ENCODE data around the gene PTPRM. TPM values are rescaled to one million over a fixed set of nuclear protein-coding genes. Genes with fewer than 3 reads are reported as not detected.

Gene PTPRM
- polyA plus RNA-seq, 1 of the 3 experiments (the other 2 are of a cell fraction): 16.0 TPM

DNA sequence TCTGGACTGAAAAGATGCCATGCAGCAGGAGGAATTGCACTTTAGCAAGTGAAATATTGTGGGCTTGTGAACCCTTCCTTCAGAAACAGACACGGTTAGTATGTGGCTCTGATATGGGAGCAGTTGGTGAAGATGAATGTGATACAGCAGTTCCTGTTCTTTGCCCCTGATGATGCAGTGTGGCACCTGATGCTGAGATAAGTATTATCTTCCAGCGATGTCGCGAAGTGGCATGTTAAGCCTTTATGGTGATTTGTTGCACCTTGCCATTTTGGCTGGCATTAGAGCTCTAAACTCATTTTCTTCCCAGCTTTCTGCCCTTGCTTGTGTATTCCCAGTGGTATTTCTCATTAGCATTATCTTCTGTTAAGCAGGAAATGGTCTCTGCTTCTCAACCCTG is 600.6 kb downstream of the PTPRM start:
- no peaks in the 10 kb centered on the region for H3K27me3 ChIP-seq (ENCODE audit: insufficient read depth)
- H3K4me3 ChIP-seq (ENCODE audit: low read depth in 2 of 2, low read length in 1 of 2): no peak overlapping the region
- H3F3A ChIP-seq (replicated peaks; ENCODE audit: insufficient read depth): no peaks in the 10 kb centered on the region
- DNase-seq: no peak
- H3K79me2 ChIP-seq (ENCODE audit: insufficient read depth): no peaks in the 10 kb centered on the region
- no peaks in the 10 kb centered on the region for H3K36me3 ChIP-seq (replicated peaks in 1 of 2; ENCODE audit: control insufficient read depth in 1 of 2, insufficient read depth in 2 of 2, low read length in 1 of 2)
- peaks cover 0 to 19% of the 10 kb centered on the region in 2 experiments; a peak in 2 of 4 replicates for H3K4me1 ChIP-seq (ENCODE audit: control insufficient read depth in 1 of 2, insufficient read depth in 2 of 2, low read depth in 1 of 2, low read length in 1 of 2)
- H3K9me2 ChIP-seq: no peaks in the 10 kb centered on the region
- H4K20me1 ChIP-seq (ENCODE audit: insufficient read depth): no peaks in the 10 kb centered on the region
- TF ChIP-seq, protein P1, sequence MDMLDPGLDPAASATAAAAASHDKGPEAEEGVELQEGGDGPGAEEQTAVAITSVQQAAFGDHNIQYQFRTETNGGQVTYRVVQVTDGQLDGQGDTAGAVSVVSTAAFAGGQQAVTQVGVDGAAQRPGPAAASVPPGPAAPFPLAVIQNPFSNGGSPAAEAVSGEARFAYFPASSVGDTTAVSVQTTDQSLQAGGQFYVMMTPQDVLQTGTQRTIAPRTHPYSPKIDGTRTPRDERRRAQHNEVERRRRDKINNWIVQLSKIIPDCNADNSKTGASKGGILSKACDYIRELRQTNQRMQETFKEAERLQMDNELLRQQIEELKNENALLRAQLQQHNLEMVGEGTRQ (IDR thresholded peaks at IDR 0.05; ENCODE audit: borderline replicate concordance, low read depth, low read length): no peak
- TF ChIP-seq, protein P2, sequence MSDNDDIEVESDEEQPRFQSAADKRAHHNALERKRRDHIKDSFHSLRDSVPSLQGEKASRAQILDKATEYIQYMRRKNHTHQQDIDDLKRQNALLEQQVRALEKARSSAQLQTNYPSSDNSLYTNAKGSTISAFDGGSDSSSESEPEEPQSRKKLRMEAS (IDR thresholded peaks at IDR 0.05; ENCODE audit: low read depth): no peak
- no peak for TF ChIP-seq NRF1 (IDR thresholded peaks at IDR 0.05; ENCODE audit: low read depth, low read length)
- TF ChIP-seq, protein P3, sequence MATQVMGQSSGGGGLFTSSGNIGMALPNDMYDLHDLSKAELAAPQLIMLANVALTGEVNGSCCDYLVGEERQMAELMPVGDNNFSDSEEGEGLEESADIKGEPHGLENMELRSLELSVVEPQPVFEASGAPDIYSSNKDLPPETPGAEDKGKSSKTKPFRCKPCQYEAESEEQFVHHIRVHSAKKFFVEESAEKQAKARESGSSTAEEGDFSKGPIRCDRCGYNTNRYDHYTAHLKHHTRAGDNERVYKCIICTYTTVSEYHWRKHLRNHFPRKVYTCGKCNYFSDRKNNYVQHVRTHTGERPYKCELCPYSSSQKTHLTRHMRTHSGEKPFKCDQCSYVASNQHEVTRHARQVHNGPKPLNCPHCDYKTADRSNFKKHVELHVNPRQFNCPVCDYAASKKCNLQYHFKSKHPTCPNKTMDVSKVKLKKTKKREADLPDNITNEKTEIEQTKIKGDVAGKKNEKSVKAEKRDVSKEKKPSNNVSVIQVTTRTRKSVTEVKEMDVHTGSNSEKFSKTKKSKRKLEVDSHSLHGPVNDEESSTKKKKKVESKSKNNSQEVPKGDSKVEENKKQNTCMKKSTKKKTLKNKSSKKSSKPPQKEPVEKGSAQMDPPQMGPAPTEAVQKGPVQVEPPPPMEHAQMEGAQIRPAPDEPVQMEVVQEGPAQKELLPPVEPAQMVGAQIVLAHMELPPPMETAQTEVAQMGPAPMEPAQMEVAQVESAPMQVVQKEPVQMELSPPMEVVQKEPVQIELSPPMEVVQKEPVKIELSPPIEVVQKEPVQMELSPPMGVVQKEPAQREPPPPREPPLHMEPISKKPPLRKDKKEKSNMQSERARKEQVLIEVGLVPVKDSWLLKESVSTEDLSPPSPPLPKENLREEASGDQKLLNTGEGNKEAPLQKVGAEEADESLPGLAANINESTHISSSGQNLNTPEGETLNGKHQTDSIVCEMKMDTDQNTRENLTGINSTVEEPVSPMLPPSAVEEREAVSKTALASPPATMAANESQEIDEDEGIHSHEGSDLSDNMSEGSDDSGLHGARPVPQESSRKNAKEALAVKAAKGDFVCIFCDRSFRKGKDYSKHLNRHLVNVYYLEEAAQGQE (IDR thresholded peaks at IDR 0.05; ENCODE audit: low read depth, low read length): no peak
- TF ChIP-seq FOXJ3 (CRISPR knock-in tag; IDR thresholded peaks at IDR 0.05): no peak
- peak; percentile 68; the same call in 1 of the 2 replicates for TF ChIP-seq RCOR1 (IDR thresholded peaks at IDR 0.05; ENCODE audit: low read length)
- TF ChIP-seq ELF1 (IDR thresholded peaks at IDR 0.05): no peak
- peak; percentile 91 for TF ChIP-seq GATA2 (CRISPR knock-in tag; IDR thresholded peaks at IDR 0.05)
- TF ChIP-seq NFIC (IDR thresholded peaks at IDR 0.05; ENCODE audit: borderline replicate concordance): no peak
- no peak for TF ChIP-seq MEF2A (IDR thresholded peaks at IDR 0.05; ENCODE audit: borderline replicate concordance, low read depth)
- TF ChIP-seq, protein P4, sequence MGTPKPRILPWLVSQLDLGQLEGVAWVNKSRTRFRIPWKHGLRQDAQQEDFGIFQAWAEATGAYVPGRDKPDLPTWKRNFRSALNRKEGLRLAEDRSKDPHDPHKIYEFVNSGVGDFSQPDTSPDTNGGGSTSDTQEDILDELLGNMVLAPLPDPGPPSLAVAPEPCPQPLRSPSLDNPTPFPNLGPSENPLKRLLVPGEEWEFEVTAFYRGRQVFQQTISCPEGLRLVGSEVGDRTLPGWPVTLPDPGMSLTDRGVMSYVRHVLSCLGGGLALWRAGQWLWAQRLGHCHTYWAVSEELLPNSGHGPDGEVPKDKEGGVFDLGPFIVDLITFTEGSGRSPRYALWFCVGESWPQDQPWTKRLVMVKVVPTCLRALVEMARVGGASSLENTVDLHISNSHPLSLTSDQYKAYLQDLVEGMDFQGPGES (IDR thresholded peaks at IDR 0.05; ENCODE audit: low read depth, low read length): no peak
- TF ChIP-seq, protein P5, sequence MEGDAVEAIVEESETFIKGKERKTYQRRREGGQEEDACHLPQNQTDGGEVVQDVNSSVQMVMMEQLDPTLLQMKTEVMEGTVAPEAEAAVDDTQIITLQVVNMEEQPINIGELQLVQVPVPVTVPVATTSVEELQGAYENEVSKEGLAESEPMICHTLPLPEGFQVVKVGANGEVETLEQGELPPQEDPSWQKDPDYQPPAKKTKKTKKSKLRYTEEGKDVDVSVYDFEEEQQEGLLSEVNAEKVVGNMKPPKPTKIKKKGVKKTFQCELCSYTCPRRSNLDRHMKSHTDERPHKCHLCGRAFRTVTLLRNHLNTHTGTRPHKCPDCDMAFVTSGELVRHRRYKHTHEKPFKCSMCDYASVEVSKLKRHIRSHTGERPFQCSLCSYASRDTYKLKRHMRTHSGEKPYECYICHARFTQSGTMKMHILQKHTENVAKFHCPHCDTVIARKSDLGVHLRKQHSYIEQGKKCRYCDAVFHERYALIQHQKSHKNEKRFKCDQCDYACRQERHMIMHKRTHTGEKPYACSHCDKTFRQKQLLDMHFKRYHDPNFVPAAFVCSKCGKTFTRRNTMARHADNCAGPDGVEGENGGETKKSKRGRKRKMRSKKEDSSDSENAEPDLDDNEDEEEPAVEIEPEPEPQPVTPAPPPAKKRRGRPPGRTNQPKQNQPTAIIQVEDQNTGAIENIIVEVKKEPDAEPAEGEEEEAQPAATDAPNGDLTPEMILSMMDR (IDR thresholded peaks at IDR 0.05): no peak
- TF ChIP-seq, protein P6, sequence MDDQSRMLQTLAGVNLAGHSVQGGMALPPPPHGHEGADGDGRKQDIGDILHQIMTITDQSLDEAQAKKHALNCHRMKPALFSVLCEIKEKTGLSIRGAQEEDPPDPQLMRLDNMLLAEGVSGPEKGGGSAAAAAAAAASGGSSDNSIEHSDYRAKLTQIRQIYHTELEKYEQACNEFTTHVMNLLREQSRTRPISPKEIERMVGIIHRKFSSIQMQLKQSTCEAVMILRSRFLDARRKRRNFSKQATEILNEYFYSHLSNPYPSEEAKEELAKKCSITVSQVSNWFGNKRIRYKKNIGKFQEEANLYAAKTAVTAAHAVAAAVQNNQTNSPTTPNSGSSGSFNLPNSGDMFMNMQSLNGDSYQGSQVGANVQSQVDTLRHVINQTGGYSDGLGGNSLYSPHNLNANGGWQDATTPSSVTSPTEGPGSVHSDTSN (IDR thresholded peaks at IDR 0.05): no peak
- TF ChIP-seq EP300 (IDR thresholded peaks at IDR 0.05; ENCODE audit: borderline replicate concordance in 1 of 2, low read depth in 1 of 2, low read length in 1 of 2): peak in 1 of 2 experiments; percentile 86; a peak in 2 of 4 replicates
- peak; percentile 44 for TF ChIP-seq CHD2 (IDR thresholded peaks at IDR 0.05; ENCODE audit: low read length, partially characterized antibody)
- TF ChIP-seq TCF12 (IDR thresholded peaks at IDR 0.05): no peak
- TF ChIP-seq EZH2phosphoT487 (IDR thresholded peaks at IDR 0.05; ENCODE audit: borderline replicate concordance, low read depth): no peak
- TF ChIP-seq SIN3A (IDR thresholded peaks at IDR 0.05; ENCODE audit: borderline replicate concordance, low read depth, low read length): no peak
- no peak for TF ChIP-seq POLR2AphosphoS5 (IDR thresholded peaks at IDR 0.05; ENCODE audit: low read depth, low read length)
- WGBS (ENCODE audit: low lambda C conversion rate): 66% methylated on average over 4 of the region's 4 CpGs
- CTCF ChIA-PET: interaction anchor here (0.9 kb wide), 2 partner anchors 92 to 94 kb away, joined by 3 to 5 read pairs; no protein-coding TSS in a partner anchor
- no peaks in the 10 kb centered on the region for H3K9me3 ChIP-seq
- POLR2A ChIA-PET: no interaction called here
- no peak overlapping the region for H2AFZ ChIP-seq (ENCODE audit: low read depth)
- no peak overlapping the region for H3K9ac ChIP-seq
- no peak overlapping the region for H3K4me2 ChIP-seq
- peak overlapping the region in 1 of 2 experiments; percentile 73; a peak in 2 of 4 replicates for H3K27ac ChIP-seq (ENCODE audit: low read depth in 2 of 2, low read length in 1 of 2)
